ENCODE measurements around the gene WWOX. TPM values are rescaled to one million over a fixed set of nuclear protein-coding genes. Genes with fewer than 3 reads are reported as not detected.

Gene WWOX
- total and polyA plus RNA-seq, 4 experiments from 2014 or later, result 10.4 to 23.1 (median 17.5) TPM

DNA sequence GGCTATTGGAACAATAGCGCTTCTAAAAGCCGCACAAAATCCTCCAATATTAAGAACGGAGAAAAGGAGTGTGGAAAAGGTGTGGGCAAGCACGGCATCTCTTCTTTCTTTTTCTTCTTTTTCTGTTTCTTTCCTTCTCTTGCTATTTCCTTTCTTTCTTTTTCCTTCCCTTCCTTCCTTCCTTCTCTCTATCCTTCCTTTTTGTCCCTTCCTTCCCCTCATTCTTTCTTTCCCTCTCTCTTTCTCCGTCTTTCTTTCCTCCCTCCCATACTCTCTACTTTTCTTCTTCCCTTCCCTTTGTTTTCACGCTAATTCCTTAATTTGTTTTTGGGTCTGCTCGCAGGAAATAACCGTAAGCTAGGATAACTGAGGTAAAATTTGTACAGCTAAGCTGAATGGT lies 1022.9 kb downstream of the WWOX start:
- Mint-ChIP-seq H3K9me3 (peaks cover 0 to 4% (median 0%) of the 10 kb centered on the region in 8 donors), H3K36me3 (no peaks in the 10 kb centered on the region), H3K27ac (no peak overlapping the region), H3K4me1 (no peaks in the 10 kb centered on the region), H3K4me3 (no peak overlapping the region), H3K27me3 (no peaks in the 10 kb centered on the region)
- Histone ChIP-seq H3K9me3 (ENCODE audit: control insufficient read depth in 1 of 2, low read length in 2 of 2) (no peaks in the 10 kb centered on the region), H3K4me1 (ENCODE audit: insufficient read depth, low read length) (no peaks in the 10 kb centered on the region), H3K4me3 (ENCODE audit: low read length in 2 of 2) (no peak overlapping the region), H3K27ac (ENCODE audit: low read depth, low read length) (no peak overlapping the region), H3K27me3 (ENCODE audit: insufficient read depth, low read length) (no peaks in the 10 kb centered on the region), H3K36me3 (ENCODE audit: insufficient read depth, low read length) (no peaks in the 10 kb centered on the region)
- CTCF ChIA-PET (ENCODE audit: partially characterized antibody), result no interaction called here
- POLR2A ChIA-PET (ENCODE audit: partially characterized antibody), result no interaction called here
- intact Hi-C loops (cut with micrococcal nuclease), result no loop called here
- DNase-seq, result no peak

- Mint-ChIP-seq H3K4me1 (no peaks in the 10 kb centered on the region), H3K9me3 (no peaks in the 10 kb centered on the region), H3K4me3 (no peak overlapping the region), H3K36me3 (no peaks in the 10 kb centered on the region), H3K27me3 (no peaks in the 10 kb centered on the region), H3K27ac (no peak overlapping the region)
- Histone ChIP-seq H3K27ac (ENCODE audit: low read depth, low read length) (no peak overlapping the region), H3K36me3 (ENCODE audit: insufficient read depth, low read length) (no peaks in the 10 kb centered on the region), H3K27me3 (ENCODE audit: insufficient read depth, low read length) (no peaks in the 10 kb centered on the region), H3K4me3 (ENCODE audit: low read length in 2 of 2) (no peak overlapping the region), H3K4me1 (ENCODE audit: insufficient read depth, low read length) (no peaks in the 10 kb centered on the region), H3K9me3 (ENCODE audit: control insufficient read depth in 1 of 2, low read length in 2 of 2) (no peaks in the 10 kb centered on the region)
- intact Hi-C loops (cut with micrococcal nuclease), result no loop called here
- ChIA-PET POLR2A (ENCODE audit: partially characterized antibody) (no interaction called here), CTCF (ENCODE audit: partially characterized antibody) (no interaction called here)
- no peak for DNase-seq
Measured at GRCh38 chr16:79124016-79124756, 1024.7 kb downstream of the WWOX start.

DNA sequence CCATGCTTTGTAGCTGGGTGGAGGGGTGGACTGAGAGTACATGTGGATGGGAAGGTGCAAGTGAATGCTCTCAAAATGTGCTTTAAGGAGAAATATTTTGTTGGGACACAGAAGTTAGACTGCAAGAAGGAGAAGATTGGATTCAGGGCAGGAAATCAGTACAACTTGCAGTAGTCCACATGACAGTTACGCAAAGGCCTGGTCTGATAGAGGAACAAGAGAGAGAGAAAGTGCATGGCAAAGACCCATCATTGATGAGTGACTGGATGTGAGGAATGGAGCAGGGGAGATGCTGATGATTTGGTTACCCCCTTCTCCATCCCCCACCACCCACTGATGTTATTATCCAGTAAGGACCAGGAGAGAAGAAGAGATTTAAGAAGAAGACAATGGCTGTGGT lies 1028.3 kb downstream of the WWOX start:
- CTCF ChIA-PET (ENCODE audit: partially characterized antibody), result no interaction called here
- Mint-ChIP-seq H3K27me3 (no peaks in the 10 kb centered on the region), H3K36me3 (no peaks in the 10 kb centered on the region), H3K4me1 (no peaks in the 10 kb centered on the region), H3K9me3 (peaks cover 0 to 2% (median 0%) of the 10 kb centered on the region in 8 donors), H3K4me3 (no peak overlapping the region), H3K27ac (no peak overlapping the region)
- H3K4me1 ChIP-seq (ENCODE audit: insufficient read depth, low read length), result no peaks in the 10 kb centered on the region
- no peaks in the 10 kb centered on the region for H3K36me3 ChIP-seq (ENCODE audit: insufficient read depth, low read length)
- H3K4me3 ChIP-seq (ENCODE audit: low read length in 2 of 2), result no peak overlapping the region
- H3K9me3 ChIP-seq (ENCODE audit: control insufficient read depth in 1 of 2, low read length in 2 of 2), result no peaks in the 10 kb centered on the region
- POLR2A ChIA-PET (ENCODE audit: partially characterized antibody), result no interaction called here
- no peak for DNase-seq
- H3K27me3 ChIP-seq (ENCODE audit: insufficient read depth, low read length), result no peaks in the 10 kb centered on the region
- intact Hi-C loops (cut with micrococcal nuclease), result no loop called here
- no peak overlapping the region for H3K27ac ChIP-seq (ENCODE audit: low read depth, low read length)

- no peaks in the 10 kb centered on the region for H3K4me1 Mint-ChIP-seq
- DNase-seq, result no peak
- no peak overlapping the region for H3K27ac Mint-ChIP-seq
- intact Hi-C loops (cut with micrococcal nuclease), result no loop called here
- no peaks in the 10 kb centered on the region for H3K9me3 ChIP-seq (ENCODE audit: control insufficient read depth in 1 of 2, low read length in 2 of 2)
- peaks cover 0 to 2% (median 0%) of the 10 kb centered on the region in 8 donors for H3K9me3 Mint-ChIP-seq
- no peak overlapping the region for H3K4me3 Mint-ChIP-seq
- H3K36me3 ChIP-seq (ENCODE audit: insufficient read depth, low read length), result no peaks in the 10 kb centered on the region
- H3K4me1 ChIP-seq (ENCODE audit: insufficient read depth, low read length), result no peaks in the 10 kb centered on the region
- no peaks in the 10 kb centered on the region for H3K27me3 ChIP-seq (ENCODE audit: insufficient read depth, low read length)
- ChIA-PET POLR2A (ENCODE audit: partially characterized antibody) (no interaction called here), CTCF (ENCODE audit: partially characterized antibody) (no interaction called here)
- H3K4me3 ChIP-seq (ENCODE audit: low read length in 2 of 2), result no peak overlapping the region
- no peak overlapping the region for H3K27ac ChIP-seq (ENCODE audit: low read depth, low read length)
- no peaks in the 10 kb centered on the region for H3K36me3 Mint-ChIP-seq
- H3K27me3 Mint-ChIP-seq, result no peaks in the 10 kb centered on the region
Measured at GRCh38 chr16:79128706-79129105, 1029.3 kb downstream of the WWOX start.

- Mint-ChIP-seq H3K9me3 (peaks cover 0 to 2% (median 0%) of the 10 kb centered on the region in 8 donors), H3K4me1 (no peaks in the 10 kb centered on the region), H3K27me3 (no peaks in the 10 kb centered on the region), H3K36me3 (no peaks in the 10 kb centered on the region), H3K27ac (no peak overlapping the region), H3K4me3 (no peak overlapping the region)
- Histone ChIP-seq H3K9me3 (ENCODE audit: control insufficient read depth in 1 of 2, low read length in 2 of 2) (no peaks in the 10 kb centered on the region), H3K27me3 (ENCODE audit: insufficient read depth, low read length) (no peaks in the 10 kb centered on the region), H3K4me3 (ENCODE audit: low read length in 2 of 2) (no peak overlapping the region), H3K27ac (ENCODE audit: low read depth, low read length) (no peak overlapping the region), H3K4me1 (ENCODE audit: insufficient read depth, low read length) (no peaks in the 10 kb centered on the region), H3K36me3 (ENCODE audit: insufficient read depth, low read length) (no peaks in the 10 kb centered on the region)
- intact Hi-C loops (cut with micrococcal nuclease), result no loop called here
- POLR2A ChIA-PET (ENCODE audit: partially characterized antibody), result no interaction called here
- CTCF ChIA-PET (ENCODE audit: partially characterized antibody), result no interaction called here
- DNase-seq, result no peak
Measured at GRCh38 chr16:79130616-79131015, 1031.2 kb downstream of the WWOX start.

GRCh38 chr16:79131321-79132075 lies 1032.0 kb downstream of the WWOX start:
- Histone ChIP-seq H3K36me3 (ENCODE audit: insufficient read depth, low read length) (no peaks in the 10 kb centered on the region), H3K4me1 (ENCODE audit: insufficient read depth, low read length) (no peaks in the 10 kb centered on the region), H3K27ac (ENCODE audit: low read depth, low read length) (no peak overlapping the region), H3K27me3 (ENCODE audit: insufficient read depth, low read length) (no peaks in the 10 kb centered on the region), H3K9me3 (ENCODE audit: control insufficient read depth in 1 of 2, low read length in 2 of 2) (no peaks in the 10 kb centered on the region), H3K4me3 (ENCODE audit: low read length in 2 of 2) (no peak overlapping the region)
- H3K4me3 Mint-ChIP-seq, result no peak overlapping the region
- no peak for DNase-seq
- no peaks in the 10 kb centered on the region for H3K36me3 Mint-ChIP-seq
- intact Hi-C loops (cut with micrococcal nuclease), result no loop called here
- H3K4me1 Mint-ChIP-seq, result no peaks in the 10 kb centered on the region
- H3K27me3 Mint-ChIP-seq, result no peaks in the 10 kb centered on the region
- no peak overlapping the region for H3K27ac Mint-ChIP-seq
- CTCF ChIA-PET (ENCODE audit: partially characterized antibody), result no interaction called here
- peaks cover 0 to 2% (median 0%) of the 10 kb centered on the region in 8 donors for H3K9me3 Mint-ChIP-seq
- POLR2A ChIA-PET (ENCODE audit: partially characterized antibody), result interaction anchor here (0.5 kb wide), 1 partner anchor 471 kb away, joined by 3 read pairs; no protein-coding TSS in a partner anchor

DNA sequence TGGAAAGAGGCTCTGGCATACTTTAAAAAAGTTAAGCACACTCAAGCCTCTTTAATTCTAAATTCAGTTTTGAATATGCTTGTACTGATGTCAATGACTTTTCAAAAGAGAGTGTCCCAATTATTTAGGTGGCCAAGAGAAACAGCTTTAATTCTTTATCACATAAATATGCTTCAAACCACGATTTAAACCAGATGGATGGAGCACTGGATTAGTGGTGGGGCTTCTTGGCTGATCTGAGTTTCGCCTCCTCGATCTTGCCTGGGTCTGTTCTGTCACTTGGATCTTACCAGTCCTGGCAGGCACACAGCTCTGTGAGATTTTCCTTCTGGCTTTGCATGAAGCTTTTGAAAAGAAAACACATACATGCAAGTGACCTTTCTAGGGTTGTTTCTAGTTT lies 1033.2 kb downstream of the WWOX start:
- Histone ChIP-seq H3K9me3 (ENCODE audit: control insufficient read depth in 1 of 2, low read length in 2 of 2) (no peaks in the 10 kb centered on the region), H3K4me1 (ENCODE audit: insufficient read depth, low read length) (no peaks in the 10 kb centered on the region), H3K4me3 (ENCODE audit: low read length in 2 of 2) (no peak overlapping the region), H3K27me3 (ENCODE audit: insufficient read depth, low read length) (no peaks in the 10 kb centered on the region), H3K36me3 (ENCODE audit: insufficient read depth, low read length) (no peaks in the 10 kb centered on the region), H3K27ac (ENCODE audit: low read depth, low read length) (no peak overlapping the region)
- Mint-ChIP-seq H3K27me3 (no peaks in the 10 kb centered on the region), H3K4me3 (no peak overlapping the region), H3K4me1 (no peaks in the 10 kb centered on the region), H3K36me3 (no peaks in the 10 kb centered on the region), H3K9me3 (peaks cover 0 to 2% (median 0%) of the 10 kb centered on the region in 8 donors), H3K27ac (peak overlapping the region in 1 of 7 donors; percentile 7)
- POLR2A ChIA-PET (ENCODE audit: partially characterized antibody), result no interaction called here
- no peak for DNase-seq
- intact Hi-C loops (cut with micrococcal nuclease), result no loop called here
- CTCF ChIA-PET (ENCODE audit: partially characterized antibody), result no interaction called here
